Activated CD8-positive, alpha-beta memory T cell treated with anti-CD3 and anti-CD28 coated beads, Interleukin-2, amount 10 ng/mL, durations not matched to agents 7 days and 5 days (primary cell): ENCODE results near the gene TASP1. TPM values are rescaled to one million over a fixed set of nuclear protein-coding genes. Genes with fewer than 3 reads are reported as not detected.
A peak's percentile ranks its signal among the peaks of the same experiment; 100 is the strongest.

Source experiments
- ATAC-seq: fragments of 150-1000 bp; cut with Tn5 transposase; one replicate; pipeline ENCODE4 v1.10.0; 2021; ENCODE audit warnings: moderate library complexity
- CTCF ChIA-PET: fragments of 350-600 bp; sonication (Branson Sonifier 250); formaldehyde crosslinking; loops from one replicate; lab custom pipeline; 2021; ENCODE audit warnings: antibody characterized with exemption; lab: Charles Lee
- DNase-seq: peaks from one replicate; pipeline ENCODE4 v3.0.0-alpha.2; 2020
- H3K27ac Mint-ChIP-seq: one replicate; pipeline ENCODE4 v1.8.0; 2021; ENCODE audit warnings: mild to moderate bottlenecking, mixed read lengths
- H3K27me3 Mint-ChIP-seq: one replicate; pipeline ENCODE4 v1.8.0; 2021; ENCODE audit warnings: mixed read lengths
- H3K36me3 Mint-ChIP-seq: one replicate; pipeline ENCODE4 v1.8.0; 2021; ENCODE audit warnings: mild to moderate bottlenecking, mixed read lengths
- H3K4me1 Mint-ChIP-seq: one replicate; pipeline ENCODE4 v1.8.0; 2021; ENCODE audit warnings: mixed read lengths
- H3K4me3 Mint-ChIP-seq: one replicate; pipeline ENCODE4 v1.8.0; 2021; ENCODE audit warnings: mild to moderate bottlenecking, moderate library complexity, mixed read lengths
- H3K9me3 Mint-ChIP-seq: one replicate; pipeline ENCODE4 v1.8.0; 2022; ENCODE audit warnings: low read depth, mixed read lengths
- total RNA-seq, 2 experiments: library from RNA; stranded (reverse); gene quantifications; one replicate each; pipeline ENCODE4 v1.2.3, GENCODE V29; 2021

Gene TASP1
- total RNA-seq, 2 experiments from 2014 or later, result 10.3 to 11.7 TPM

DNA sequence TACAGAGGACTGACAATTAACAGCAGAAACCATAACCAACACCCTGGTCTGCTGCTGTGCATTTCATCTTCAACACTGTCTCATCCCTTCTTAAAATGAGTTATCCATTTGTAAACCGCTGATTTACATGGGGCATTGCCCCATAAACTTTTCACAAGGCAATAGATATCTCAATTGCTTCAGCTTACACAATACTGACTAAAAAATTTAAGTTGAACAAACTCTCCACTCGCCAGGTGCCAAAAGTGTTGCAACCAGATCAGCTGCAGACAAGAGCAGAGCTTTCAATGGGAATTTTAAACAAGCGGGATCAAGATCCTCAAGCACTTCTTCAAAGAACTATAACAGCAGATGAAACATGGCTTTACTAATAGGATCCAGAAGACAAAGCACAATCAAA is 183.0 kb downstream of the TASP1 start:
- H3K27ac Mint-ChIP-seq, result no peak overlapping the region
- DNase-seq (no peak), ATAC-seq (no peak)
- H3K4me1 Mint-ChIP-seq, result no peaks in the 10 kb centered on the region
- H3K4me3 Mint-ChIP-seq, result no peak overlapping the region
- peaks cover 4% of the 10 kb centered on the region for H3K9me3 Mint-ChIP-seq
- CTCF ChIA-PET, result interaction anchor here (1.0 kb wide), 1 partner anchor 91 kb away, joined by 3 read pairs; no protein-coding TSS in a partner anchor
- H3K36me3 Mint-ChIP-seq, result no peaks in the 10 kb centered on the region
- H3K27me3 Mint-ChIP-seq, result no peaks in the 10 kb centered on the region

DNA sequence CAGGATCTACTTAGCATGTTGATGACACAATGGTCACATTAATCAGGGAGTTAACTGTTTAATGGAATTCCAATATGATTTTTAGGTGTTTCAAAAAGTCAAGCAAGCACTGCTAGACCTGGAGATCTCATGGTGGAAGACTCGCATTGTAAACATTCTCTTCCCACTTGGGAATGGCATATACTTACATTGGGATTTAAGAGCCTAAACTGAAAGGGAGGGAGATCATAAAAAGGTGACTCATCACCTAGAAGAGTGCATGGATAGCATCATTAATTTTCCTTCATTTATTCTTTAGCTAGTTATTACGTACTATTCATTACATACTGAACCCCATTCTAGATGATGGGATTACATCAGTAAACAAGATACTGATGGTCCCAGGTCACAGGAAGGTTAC is 185.4 kb downstream of the TASP1 start:
- CTCF ChIA-PET, result no interaction called here
- DNase-seq (no peak), ATAC-seq (no peak)
- Mint-ChIP-seq H3K27ac (no peak overlapping the region), H3K36me3 (no peaks in the 10 kb centered on the region), H3K4me3 (no peak overlapping the region), H3K9me3 (peaks cover 4% of the 10 kb centered on the region), H3K4me1 (no peaks in the 10 kb centered on the region), H3K27me3 (no peaks in the 10 kb centered on the region)

DNA sequence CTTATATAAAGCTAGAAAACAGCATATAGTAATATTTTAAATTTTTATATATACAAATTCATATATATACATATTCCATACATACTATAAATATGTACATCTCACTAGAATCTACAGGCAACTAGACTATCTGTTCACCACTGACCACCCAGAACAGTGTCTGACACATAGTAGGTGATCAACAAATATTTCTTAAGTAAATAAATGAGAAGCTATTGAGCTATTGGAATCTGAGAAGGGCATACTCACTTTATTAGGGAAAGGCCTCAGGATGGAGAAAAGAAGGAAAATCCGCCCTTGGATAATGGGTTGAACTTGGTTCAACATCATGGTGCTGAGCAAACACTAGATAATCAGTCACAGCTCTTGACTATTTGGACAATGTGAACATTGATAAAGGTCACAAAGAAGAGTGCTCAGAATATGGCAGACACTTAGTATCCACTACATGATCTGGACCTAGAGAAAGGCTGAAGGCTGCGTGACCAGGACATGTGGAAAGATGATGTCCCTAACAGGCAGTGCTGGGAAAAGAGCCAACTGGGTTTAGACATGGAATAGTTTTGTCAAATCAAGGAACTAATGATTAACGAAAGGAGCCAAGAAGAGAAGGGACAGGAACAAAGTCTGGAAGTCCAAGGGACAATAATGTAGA is 186.1 kb downstream of the TASP1 start:
- Mint-ChIP-seq H3K27me3 (no peaks in the 10 kb centered on the region), H3K9me3 (peaks cover 4% of the 10 kb centered on the region), H3K4me3 (no peak overlapping the region), H3K27ac (no peak overlapping the region), H3K36me3 (no peaks in the 10 kb centered on the region), H3K4me1 (no peaks in the 10 kb centered on the region)
- CTCF ChIA-PET, result no interaction called here
- DNase-seq (no peak), ATAC-seq (no peak)

DNA sequence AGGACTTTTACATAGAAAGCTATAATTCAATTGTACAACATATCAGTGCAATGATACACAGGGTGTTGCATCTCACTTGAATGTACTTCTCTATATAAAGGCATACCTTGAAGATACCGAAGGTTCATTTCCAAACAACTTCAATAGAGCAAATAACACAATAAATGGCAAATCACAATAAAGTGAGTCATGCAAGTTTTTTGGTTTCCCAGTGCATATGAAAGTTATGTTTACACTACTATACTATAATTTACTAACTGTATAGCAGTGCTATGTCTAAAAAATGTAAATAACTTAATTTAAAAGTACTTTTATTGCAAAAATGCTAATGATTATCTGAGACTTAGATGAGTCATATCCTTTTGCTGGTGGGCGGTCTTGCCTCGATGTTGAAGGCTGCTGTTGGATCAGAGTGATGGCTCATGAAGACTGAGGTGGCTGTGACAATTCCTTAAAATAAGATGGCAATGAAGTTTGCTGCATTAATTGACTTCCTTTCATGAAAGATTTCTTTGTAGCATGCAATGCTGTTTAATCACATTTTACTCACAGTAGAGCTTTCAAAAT is 188.8 kb downstream of the TASP1 start:
- Mint-ChIP-seq H3K4me3 (no peak overlapping the region), H3K27ac (no peak overlapping the region), H3K36me3 (no peaks in the 10 kb centered on the region), H3K4me1 (no peaks in the 10 kb centered on the region), H3K27me3 (no peaks in the 10 kb centered on the region), H3K9me3 (peaks cover 4% of the 10 kb centered on the region)
- DNase-seq (no peak), ATAC-seq (no peak)
- CTCF ChIA-PET, result no interaction called here

DNA sequence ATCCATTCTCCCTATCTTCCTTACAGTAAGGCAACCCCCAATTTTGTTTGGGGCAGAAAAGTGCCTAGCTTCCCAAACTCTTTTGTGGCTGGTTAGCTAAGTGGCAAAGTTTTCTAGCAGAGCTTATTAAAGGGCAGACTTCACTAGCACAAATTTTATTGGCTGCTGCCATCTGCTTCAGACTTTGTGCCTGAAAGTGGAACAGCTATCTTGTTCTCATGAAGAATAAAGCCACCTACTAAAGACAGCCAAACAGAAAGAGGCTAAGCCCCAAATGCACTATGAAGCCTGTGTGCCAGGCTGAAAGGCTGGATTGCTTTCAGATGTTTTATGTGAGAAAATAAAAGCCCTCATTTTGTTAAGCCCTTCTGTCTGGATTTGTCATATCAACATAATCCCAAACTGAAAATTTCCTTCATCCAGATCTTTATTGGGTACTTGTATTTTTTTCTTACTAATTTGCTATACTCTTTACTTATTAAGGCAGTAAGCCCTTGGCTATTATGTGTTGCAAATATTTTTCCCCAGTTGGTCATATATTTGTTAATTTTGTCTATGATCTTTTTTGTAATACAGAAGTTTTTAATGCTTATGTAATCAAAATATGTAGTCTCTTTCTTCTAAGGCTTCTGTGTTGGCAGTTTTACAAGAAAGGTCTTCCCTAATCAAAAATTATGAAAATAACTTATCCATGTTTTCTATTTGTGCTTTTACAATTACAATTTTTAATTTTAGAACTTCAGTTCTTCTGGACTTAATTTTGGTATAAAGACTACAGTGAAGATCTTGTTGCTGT is 191.1 kb downstream of the TASP1 start:
- H3K27me3 Mint-ChIP-seq, result no peaks in the 10 kb centered on the region
- no peaks in the 10 kb centered on the region for H3K9me3 Mint-ChIP-seq
- ATAC-seq (no peak), DNase-seq (no peak)
- no peak overlapping the region for H3K27ac Mint-ChIP-seq
- H3K4me1 Mint-ChIP-seq, result no peaks in the 10 kb centered on the region
- CTCF ChIA-PET, result no interaction called here
- H3K4me3 Mint-ChIP-seq, result no peak overlapping the region
- no peaks in the 10 kb centered on the region for H3K36me3 Mint-ChIP-seq

DNA sequence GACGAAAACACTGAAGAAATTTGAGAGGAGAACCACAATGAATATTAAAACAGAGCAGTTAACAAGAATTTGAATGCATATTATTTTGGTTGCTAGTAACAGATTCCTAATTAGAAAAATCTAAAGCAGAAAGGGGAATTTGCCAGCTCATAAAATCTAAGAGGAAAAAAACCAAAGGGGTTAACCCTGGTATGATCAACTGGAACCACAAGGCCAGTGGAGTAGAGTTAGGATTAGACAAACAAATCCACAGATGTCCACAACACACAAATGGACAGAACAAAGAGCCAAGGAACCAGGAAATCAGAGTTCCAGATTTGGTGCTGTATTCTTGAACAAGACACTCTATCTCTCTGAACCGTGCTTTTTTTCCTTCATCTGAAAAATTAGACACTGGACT is 195.0 kb downstream of the TASP1 start:
- Mint-ChIP-seq H3K36me3 (peaks cover 8% of the 10 kb centered on the region), H3K27ac (no peak overlapping the region), H3K4me1 (no peaks in the 10 kb centered on the region), H3K27me3 (no peaks in the 10 kb centered on the region), H3K9me3 (peaks cover 7% of the 10 kb centered on the region), H3K4me3 (no peak overlapping the region)
- CTCF ChIA-PET, result interaction anchor here (1.6 kb wide), 1 partner anchor 15 kb away, joined by 4 read pairs; no protein-coding TSS in a partner anchor
- ATAC-seq (no peak), DNase-seq (no peak)

DNA sequence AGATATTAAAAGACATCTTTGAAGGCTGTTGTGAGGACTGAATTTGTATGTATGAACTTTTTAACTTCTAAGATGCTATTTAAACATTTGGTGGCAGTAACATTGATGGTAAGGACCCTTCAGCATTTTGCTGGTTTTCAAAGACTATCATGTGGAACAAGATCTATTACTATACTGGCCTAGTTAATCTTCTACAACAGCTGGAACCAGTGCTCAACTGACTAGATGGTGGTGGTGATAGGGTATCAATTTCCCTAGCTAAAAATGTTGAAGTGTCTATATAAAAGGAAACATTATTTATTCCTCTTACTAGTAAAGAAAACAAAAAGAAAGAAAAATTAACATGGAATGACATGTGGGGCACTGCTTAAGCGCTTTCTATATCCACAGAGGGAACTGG is 195.7 kb downstream of the TASP1 start:
- H3K36me3 Mint-ChIP-seq, result peaks cover 8% of the 10 kb centered on the region
- peaks cover 7% of the 10 kb centered on the region for H3K9me3 Mint-ChIP-seq
- DNase-seq (no peak), ATAC-seq (no peak)
- CTCF ChIA-PET, result interaction anchor here (1.6 kb wide), 1 partner anchor 16 kb away, joined by 4 read pairs; no protein-coding TSS in a partner anchor
- H3K4me1 Mint-ChIP-seq, result no peaks in the 10 kb centered on the region
- H3K27ac Mint-ChIP-seq, result no peak overlapping the region
- no peaks in the 10 kb centered on the region for H3K27me3 Mint-ChIP-seq
- no peak overlapping the region for H3K4me3 Mint-ChIP-seq

DNA sequence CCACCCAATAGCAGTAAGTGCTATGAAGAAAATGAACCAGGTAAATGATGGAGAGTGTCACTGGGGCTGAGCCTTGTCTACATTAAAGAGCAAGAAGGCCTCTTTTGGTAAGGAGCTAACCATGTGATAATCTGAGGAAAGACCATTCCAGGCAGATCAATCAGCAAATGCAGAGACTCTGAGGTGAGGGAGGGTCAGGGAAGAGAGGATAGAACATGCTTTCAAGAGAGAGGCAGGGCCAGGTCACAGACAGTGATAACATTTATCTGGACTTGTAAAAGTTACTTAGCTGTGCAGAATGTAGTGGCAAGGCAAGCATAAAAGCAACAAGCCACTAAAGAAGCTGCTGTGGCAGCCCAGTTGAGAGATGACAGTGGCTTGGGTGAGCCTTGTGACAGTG is 197.3 kb downstream of the TASP1 start:
- Mint-ChIP-seq H3K36me3 (peaks cover 8% of the 10 kb centered on the region), H3K27ac (no peak overlapping the region), H3K4me1 (no peaks in the 10 kb centered on the region), H3K4me3 (no peak overlapping the region), H3K27me3 (no peaks in the 10 kb centered on the region), H3K9me3 (peaks cover 7% of the 10 kb centered on the region)
- CTCF ChIA-PET, result no interaction called here
- DNase-seq (no peak), ATAC-seq (no peak)

DNA sequence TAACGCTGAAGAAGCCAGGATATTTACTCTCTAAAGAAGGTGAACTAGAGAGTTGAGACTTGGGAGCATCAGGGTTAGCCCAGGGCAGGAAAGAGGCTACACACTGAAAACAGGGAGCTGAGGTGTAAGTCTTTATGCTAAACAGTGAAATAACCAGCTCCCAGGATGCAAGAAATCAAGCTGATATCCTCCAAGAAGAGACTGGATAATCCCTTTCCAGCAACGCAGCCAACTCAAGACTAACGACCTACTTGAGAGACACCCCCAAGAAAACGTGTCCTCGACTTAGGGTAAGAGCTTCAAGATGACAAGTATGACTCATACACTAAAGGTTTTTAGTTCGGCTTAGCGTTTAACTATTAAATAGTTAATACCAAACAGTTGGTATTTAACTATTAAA is 202.2 kb downstream of the TASP1 start:
- Mint-ChIP-seq H3K4me1 (no peaks in the 10 kb centered on the region), H3K27me3 (no peaks in the 10 kb centered on the region), H3K4me3 (no peak overlapping the region), H3K27ac (no peak overlapping the region), H3K36me3 (peaks cover 13% of the 10 kb centered on the region), H3K9me3 (peaks cover 7% of the 10 kb centered on the region)
- ATAC-seq, result no peak
- CTCF ChIA-PET, result no interaction called here
- no peak for DNase-seq

DNA sequence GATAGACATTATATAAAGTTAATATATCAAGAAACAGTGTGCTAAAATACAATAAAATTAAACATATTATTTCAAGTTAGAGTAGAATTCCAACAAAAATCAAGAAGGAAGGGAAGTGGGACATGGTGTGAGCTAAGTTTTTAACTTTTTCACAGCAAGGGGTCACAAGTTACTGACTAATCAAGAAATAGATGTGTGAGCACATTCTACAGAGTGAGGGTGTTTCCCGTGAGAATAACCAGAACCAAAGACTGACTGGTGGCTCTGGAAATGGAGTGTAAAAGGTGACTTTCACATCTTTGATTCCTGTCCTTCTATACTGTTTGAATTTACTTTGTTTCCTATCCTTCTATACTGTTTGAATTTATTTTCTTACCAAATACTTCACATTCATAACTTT is 206.6 kb downstream of the TASP1 start:
- no peaks in the 10 kb centered on the region for H3K27me3 Mint-ChIP-seq
- DNase-seq (no peak), ATAC-seq (no peak)
- peaks cover 19% of the 10 kb centered on the region for H3K36me3 Mint-ChIP-seq
- H3K4me3 Mint-ChIP-seq, result no peak overlapping the region
- peaks cover 13% of the 10 kb centered on the region for H3K4me1 Mint-ChIP-seq
- no peak overlapping the region for H3K27ac Mint-ChIP-seq
- CTCF ChIA-PET, result no interaction called here
- peaks cover 3% of the 10 kb centered on the region for H3K9me3 Mint-ChIP-seq

DNA sequence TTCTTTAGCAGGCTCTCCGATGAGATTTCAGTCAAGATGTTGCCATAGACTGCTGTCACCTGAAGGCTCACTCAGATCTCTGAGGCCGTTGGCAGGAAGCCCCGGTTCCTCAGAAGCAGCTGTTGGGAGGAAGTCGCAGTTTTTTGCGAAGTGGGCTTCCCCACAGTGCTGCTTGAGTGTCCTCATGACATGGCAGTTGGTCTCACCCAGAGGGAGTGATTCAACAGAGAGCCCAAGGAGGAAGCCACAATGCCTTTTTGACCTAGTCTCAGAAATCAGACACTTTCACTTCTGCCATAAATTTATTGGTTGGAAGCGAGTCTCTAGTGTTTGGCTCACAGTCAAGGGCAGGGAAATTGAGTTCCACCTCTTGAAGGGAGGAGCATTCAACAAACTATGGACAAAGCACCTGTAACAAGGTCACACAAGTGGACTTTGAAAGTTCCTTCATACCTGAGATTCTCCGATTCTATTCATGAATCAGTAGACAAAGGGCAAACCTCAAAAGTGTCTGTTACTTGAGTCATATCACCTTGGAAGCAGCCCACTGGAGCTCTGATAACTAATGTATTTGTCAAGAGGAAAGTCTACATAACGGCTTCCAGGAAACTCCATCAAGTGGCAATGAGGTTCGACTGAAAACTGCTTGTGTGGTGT is 208.3 kb downstream of the TASP1 start:
- H3K4me3 Mint-ChIP-seq, result peak overlapping the region; percentile 17
- peaks cover 13% of the 10 kb centered on the region for H3K4me1 Mint-ChIP-seq
- peak overlapping the region; percentile 70 for H3K27ac Mint-ChIP-seq
- CTCF ChIA-PET, result no interaction called here
- DNase-seq (peak; percentile 74), ATAC-seq (peak; percentile 75)
- peaks cover 3% of the 10 kb centered on the region for H3K9me3 Mint-ChIP-seq
- H3K36me3 Mint-ChIP-seq, result peaks cover 19% of the 10 kb centered on the region
- H3K27me3 Mint-ChIP-seq, result no peaks in the 10 kb centered on the region

DNA sequence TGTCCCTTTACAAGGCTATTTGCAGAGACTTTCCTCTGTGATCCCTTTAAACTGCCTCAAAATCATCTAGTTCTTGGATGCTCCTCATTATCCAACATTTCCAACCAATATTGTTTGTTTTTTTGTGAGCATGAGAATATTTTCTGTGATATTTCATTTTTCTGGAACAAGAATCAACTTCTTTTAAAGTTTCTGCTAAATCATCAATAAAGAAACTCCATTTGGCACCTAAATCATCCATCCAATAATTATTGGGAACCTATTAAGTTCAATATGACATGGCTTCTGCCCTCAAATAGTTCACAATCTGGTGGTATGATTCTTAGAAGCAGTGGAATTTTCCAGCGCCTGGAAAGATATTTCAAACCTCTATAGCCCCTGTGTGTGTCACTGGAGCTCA is 210.0 kb downstream of the TASP1 start:
- DNase-seq (no peak), ATAC-seq (no peak)
- H3K9me3 Mint-ChIP-seq, result peaks cover 3% of the 10 kb centered on the region
- H3K27ac Mint-ChIP-seq, result no peak overlapping the region
- no peaks in the 10 kb centered on the region for H3K27me3 Mint-ChIP-seq
- CTCF ChIA-PET, result no interaction called here
- H3K4me3 Mint-ChIP-seq, result no peak overlapping the region
- peaks cover 19% of the 10 kb centered on the region for H3K36me3 Mint-ChIP-seq
- H3K4me1 Mint-ChIP-seq, result peaks cover 13% of the 10 kb centered on the region

DNA sequence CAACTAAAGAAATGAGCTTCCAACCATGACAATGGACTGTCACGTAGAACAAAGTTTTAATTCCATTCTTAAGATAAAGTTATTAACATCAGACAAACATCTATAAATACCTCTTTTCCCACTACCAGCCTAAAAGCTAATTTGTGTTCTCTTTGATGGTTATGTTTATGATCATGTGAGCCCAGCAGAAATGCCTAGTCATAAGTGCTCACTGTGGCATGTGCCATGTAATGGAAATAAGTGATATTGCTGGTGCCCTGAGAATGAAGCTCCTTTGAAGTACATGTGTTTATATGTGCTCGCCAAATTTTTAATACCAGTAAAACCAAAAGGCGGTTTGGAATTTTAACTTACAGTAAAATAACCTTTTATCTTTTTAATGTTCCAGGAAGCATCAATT is 211.9 kb downstream of the TASP1 start:
- CTCF ChIA-PET, result interaction anchor here (1.1 kb wide), 1 partner anchor 120 kb away, joined by 4 read pairs; no protein-coding TSS in a partner anchor
- Mint-ChIP-seq H3K27me3 (no peaks in the 10 kb centered on the region), H3K36me3 (peaks cover 15% of the 10 kb centered on the region), H3K4me1 (peaks cover 13% of the 10 kb centered on the region), H3K9me3 (peaks cover 3% of the 10 kb centered on the region), H3K27ac (no peak overlapping the region), H3K4me3 (no peak overlapping the region)
- DNase-seq, result no peak
- no peak for ATAC-seq
